ENCODE results near the gene MSANTD3. TPM values are rescaled to one million over a fixed set of nuclear protein-coding genes. Genes with fewer than 3 reads are reported as not detected.

MSANTD3 gene
- total RNA-seq, 2 donors from 2014 or later, result 15.9 to 18.3 TPM

GRCh38 chr9:100447041-100447440 lies 20.1 kb downstream of the MSANTD3 start:
- no peaks in the 10 kb centered on the region for H3K9me3 ChIP-seq
- TF ChIP-seq CTCF (IDR thresholded peaks at IDR 0.05), result no peak
- no peak for ATAC-seq (ENCODE audit: insufficient number of reproducible peaks, low FRiP score, low read depth)
- H3K4me1 ChIP-seq (ENCODE audit: control insufficient read depth in 1 of 2, low read depth in 2 of 2), result peaks cover 0 to 2% of the 10 kb centered on the region in 2 donors
- no peak for DNase-seq (ENCODE audit: low spot score)
- H3K27me3 ChIP-seq (replicated peaks; ENCODE audit: insufficient read depth), result no peaks in the 10 kb centered on the region
- H3K4me3 ChIP-seq, result no peak overlapping the region
- H3K36me3 ChIP-seq, result peaks cover 20% of the 10 kb centered on the region
- H3K27ac ChIP-seq, result no peak overlapping the region

GRCh38 chr9:100448266-100448665 lies 21.3 kb downstream of the MSANTD3 start:
- Histone ChIP-seq H3K4me1 (ENCODE audit: control insufficient read depth in 1 of 2, low read depth in 2 of 2) (no peaks in the 10 kb centered on the region), H3K9me3 (no peaks in the 10 kb centered on the region), H3K36me3 (peaks cover 29% of the 10 kb centered on the region), H3K27me3 (replicated peaks; ENCODE audit: insufficient read depth) (no peaks in the 10 kb centered on the region), H3K27ac (no peak overlapping the region), H3K4me3 (no peak overlapping the region)
- DNase-seq (ENCODE audit: low spot score) (no peak), ATAC-seq (ENCODE audit: insufficient number of reproducible peaks, low FRiP score, low read depth) (no peak)
- no peak for TF ChIP-seq CTCF (IDR thresholded peaks at IDR 0.05)

GRCh38 chr9:100449420-100449819 lies 22.5 kb downstream of the MSANTD3 start:
- Histone ChIP-seq H3K4me3 (no peak overlapping the region), H3K27ac (no peak overlapping the region), H3K4me1 (ENCODE audit: control insufficient read depth in 1 of 2, low read depth in 2 of 2) (no peaks in the 10 kb centered on the region), H3K36me3 (peaks cover 25% of the 10 kb centered on the region), H3K9me3 (no peaks in the 10 kb centered on the region), H3K27me3 (replicated peaks; ENCODE audit: insufficient read depth) (no peaks in the 10 kb centered on the region)
- no peak for DNase-seq (ENCODE audit: low spot score)
- no peak for TF ChIP-seq CTCF (IDR thresholded peaks at IDR 0.05)
- ATAC-seq (ENCODE audit: insufficient number of reproducible peaks, low FRiP score, low read depth), result no peak

- Histone ChIP-seq H3K4me3 (no peak overlapping the region), H3K9me3 (no peaks in the 10 kb centered on the region), H3K36me3 (peaks cover 20% of the 10 kb centered on the region), H3K27ac (no peak overlapping the region), H3K4me1 (ENCODE audit: control insufficient read depth in 1 of 2, low read depth in 2 of 2) (no peaks in the 10 kb centered on the region), H3K27me3 (replicated peaks; ENCODE audit: insufficient read depth) (no peaks in the 10 kb centered on the region)
- no peak for TF ChIP-seq CTCF (IDR thresholded peaks at IDR 0.05)
- ATAC-seq (ENCODE audit: insufficient number of reproducible peaks, low FRiP score, low read depth) (no peak), DNase-seq (ENCODE audit: low spot score) (no peak)
Measured at GRCh38 chr9:100452894-100453293, 26.0 kb downstream of the MSANTD3 start.

GRCh38 chr9:100455470-100455869 lies 28.5 kb downstream of the MSANTD3 start:
- no peak for ATAC-seq (ENCODE audit: insufficient number of reproducible peaks, low FRiP score, low read depth)
- Histone ChIP-seq H3K27me3 (replicated peaks; ENCODE audit: insufficient read depth) (no peaks in the 10 kb centered on the region), H3K36me3 (peaks cover 16% of the 10 kb centered on the region), H3K9me3 (no peaks in the 10 kb centered on the region), H3K4me1 (ENCODE audit: control insufficient read depth in 1 of 2, low read depth in 2 of 2) (no peaks in the 10 kb centered on the region), H3K4me3 (no peak overlapping the region), H3K27ac (no peak overlapping the region)
- TF ChIP-seq CTCF (IDR thresholded peaks at IDR 0.05), result no peak
- DNase-seq (ENCODE audit: low spot score), result no peak
